HUDEP-2 (cell line): ENCODE measurements around the gene DNAJC21.
"Not testable (repeated sequence)": the region's sequence is repeated elsewhere in the genome, so short reads cannot be mapped to it uniquely, and the experiment has no call there.

Source experiments
- DNase-seq, 76 experiments: peaks; one replicate each; lab custom pipeline; 2025; ENCODE audit not compliant: unreplicated experiment in 76 of 76; lab: John Stamatoyannopoulos, UW

Gene DNAJC21

GRCh38 chr5:34919077-34919476 lies 10.3 kb upstream of the DNAJC21 start:
- DNase-seq, result no peak

GRCh38 chr5:34923256-34923655 lies 6.1 kb upstream of the DNAJC21 start:
- DNase-seq, result not testable (repeated sequence)

- peak in 47 of 76 experiments; percentile 0 to 80 (median 55) for DNase-seq
Observed at GRCh38 chr5:34923694-34924461, 5.5 kb upstream of the DNAJC21 start.

DNA sequence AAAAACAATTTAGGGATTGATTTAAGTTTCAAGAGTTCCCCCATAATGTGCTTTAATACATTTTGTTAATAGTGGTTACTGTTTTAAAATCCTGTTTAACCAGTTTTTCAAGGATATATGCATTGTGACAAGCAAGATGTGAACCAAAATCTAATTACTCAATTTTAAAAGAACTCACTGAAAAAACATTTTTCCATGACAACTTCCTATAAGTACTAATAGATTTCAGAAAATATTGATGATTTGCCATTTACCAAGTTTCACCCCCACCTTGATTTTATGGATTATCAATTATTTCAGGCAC lies 4.9 kb upstream of the DNAJC21 start:
- no peak for DNase-seq

DNA sequence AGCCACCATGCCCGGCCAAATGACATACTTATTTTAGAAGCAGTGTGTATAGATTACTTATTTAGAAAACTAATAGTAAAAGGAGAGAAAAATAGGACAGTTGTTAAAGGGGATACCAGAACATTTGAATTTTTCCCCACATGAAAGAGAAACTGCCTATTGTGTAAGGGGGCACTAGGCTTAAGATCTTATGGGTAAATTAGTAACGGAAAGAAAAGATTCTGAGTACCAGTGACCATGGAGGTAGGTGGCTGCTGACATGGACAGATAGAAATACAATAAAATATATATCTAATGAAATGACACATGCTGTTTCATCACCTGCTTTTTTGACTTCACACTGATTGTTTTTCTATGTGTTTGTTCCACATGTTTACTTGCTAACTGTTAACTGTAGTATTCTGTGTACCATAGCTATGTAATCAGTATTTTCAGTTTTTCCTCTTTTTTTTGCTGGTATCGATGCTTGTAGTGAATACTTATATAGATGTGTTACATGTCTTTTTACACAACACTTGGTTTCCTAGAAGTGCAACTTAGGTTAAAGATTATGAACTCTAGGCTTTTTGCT lies 3.0 kb upstream of the DNAJC21 start:
- DNase-seq, result no peak

- DNase-seq, result no peak
Observed at GRCh38 chr5:34927785-34928184, 1.6 kb upstream of the DNAJC21 start.

- no peak for DNase-seq
Observed at GRCh38 chr5:34928267-34928666, 1.1 kb upstream of the DNAJC21 start.

- DNase-seq, result peak in 75 of 76 experiments; percentile 11 to 85 (median 69)
Observed at GRCh38 chr5:34929720-34930461, 532 bp downstream of the DNAJC21 start.

GRCh38 chr5:34930462-34930844 lies 1.1 kb downstream of the DNAJC21 start:
- DNase-seq, result peak in 1 of 76 experiments; percentile 24

DNA sequence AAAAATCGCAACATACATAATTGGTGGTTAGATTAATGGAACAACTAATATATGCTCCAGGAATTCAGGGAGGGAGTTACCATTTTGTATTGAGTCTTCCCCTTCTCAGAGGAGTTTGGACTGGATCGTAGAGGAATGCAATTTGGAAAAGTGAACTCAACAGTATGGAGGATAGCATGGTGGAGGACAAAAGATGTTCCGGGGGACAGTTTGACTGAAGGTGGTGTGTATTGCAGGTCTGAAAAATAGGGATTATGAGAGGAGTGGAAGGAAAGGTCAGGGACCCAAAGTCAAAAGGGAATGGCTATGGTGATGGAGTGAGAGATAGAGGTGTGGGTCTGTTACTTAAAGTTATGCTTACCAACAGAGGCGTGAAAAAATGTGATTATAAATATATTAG lies 1.5 kb downstream of the DNAJC21 start:
- DNase-seq, result no peak

DNA sequence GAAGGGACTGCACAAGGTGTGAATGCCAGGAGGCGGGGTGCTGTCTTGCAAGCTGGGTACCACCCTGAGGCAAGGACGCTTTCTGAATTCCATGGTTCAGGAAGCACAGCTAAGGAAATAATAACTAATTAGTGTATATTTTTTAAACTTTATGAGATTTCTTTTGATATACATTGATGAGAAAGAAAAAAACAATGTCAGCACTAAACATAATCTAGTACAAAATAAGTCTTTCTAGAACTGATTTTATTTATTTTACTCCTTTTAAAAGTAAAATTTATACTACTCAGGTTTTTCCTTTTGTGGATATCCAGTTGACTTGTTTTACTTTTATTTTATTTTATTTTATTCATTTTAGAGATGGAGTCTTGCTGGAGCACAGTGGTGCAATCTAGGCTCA lies 3.6 kb downstream of the DNAJC21 start:
- no peak for DNase-seq

GRCh38 chr5:34941936-34942335 lies 12.6 kb downstream of the DNAJC21 start:
- no peak for DNase-seq

- DNase-seq, result no peak
Observed at GRCh38 chr5:34944044-34944443, 14.7 kb downstream of the DNAJC21 start.

GRCh38 chr5:34944460-34945047 lies 15.2 kb downstream of the DNAJC21 start:
- DNase-seq, result no peak

- DNase-seq, result no peak
Observed at GRCh38 chr5:34957321-34957720, 28.0 kb downstream of the DNAJC21 start.

DNA sequence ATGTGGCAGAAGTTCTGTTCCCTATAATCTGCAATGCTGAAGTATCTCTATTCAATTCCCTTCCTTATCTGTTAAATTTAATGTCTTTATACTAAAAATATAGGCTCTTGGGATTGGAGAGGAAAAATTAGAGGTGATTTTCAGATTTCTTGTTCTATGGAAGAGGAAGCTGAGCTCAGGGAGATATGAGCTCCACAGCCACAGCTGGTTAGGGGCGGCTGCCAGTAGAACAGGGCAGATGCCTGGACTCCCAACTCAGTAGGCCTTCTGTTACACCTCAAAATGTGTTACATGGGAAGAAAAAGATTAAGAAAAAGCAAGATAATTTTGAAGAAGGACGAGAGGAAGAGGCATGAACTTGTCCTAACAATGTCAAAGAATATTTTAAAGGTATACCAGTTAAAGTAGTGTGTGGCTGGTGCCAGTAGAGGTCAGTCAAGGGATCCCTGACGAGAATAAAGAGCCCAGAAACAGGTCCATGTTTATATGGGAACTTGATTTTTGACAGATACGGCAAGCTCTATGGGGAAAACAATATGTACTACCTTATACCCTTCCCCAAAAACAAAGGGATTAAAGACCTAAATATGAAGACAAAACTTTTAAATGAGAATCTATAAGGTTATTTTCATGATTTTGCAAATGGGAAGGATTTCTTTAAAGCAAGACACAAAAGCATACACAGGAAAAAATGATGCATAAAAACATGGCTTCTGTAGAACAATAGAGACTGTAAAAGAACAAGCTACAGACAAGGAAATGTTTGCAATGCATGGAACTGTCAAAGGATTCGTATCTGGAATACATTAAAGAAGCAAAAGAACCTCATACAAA lies 28.7 kb downstream of the DNAJC21 start:
- DNase-seq, result peak in 10 of 76 experiments; percentile 3 to 22 (median 8)

DNA sequence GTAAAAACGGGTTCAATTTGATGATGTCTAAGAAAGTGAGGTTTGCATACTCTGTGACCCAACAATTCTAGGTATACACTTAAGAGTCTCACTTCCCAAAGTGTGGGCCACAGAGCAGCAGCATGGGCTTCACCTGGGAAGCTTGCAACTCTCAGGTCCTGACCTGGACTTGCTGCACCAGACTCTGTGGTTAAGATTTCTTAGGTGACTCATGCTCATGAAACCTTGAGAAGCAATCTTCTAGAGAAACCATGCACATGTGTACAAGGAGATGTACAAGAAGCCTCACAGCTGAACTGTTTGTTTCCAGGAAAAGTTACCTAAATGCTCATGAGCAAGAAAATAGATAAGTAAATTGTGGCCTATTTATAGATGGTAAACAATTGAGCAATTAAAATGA lies 30.0 kb downstream of the DNAJC21 start:
- no peak for DNase-seq

GRCh38 chr5:34967540-34967939 lies 38.2 kb downstream of the DNAJC21 start:
- DNase-seq, result no peak

DNA sequence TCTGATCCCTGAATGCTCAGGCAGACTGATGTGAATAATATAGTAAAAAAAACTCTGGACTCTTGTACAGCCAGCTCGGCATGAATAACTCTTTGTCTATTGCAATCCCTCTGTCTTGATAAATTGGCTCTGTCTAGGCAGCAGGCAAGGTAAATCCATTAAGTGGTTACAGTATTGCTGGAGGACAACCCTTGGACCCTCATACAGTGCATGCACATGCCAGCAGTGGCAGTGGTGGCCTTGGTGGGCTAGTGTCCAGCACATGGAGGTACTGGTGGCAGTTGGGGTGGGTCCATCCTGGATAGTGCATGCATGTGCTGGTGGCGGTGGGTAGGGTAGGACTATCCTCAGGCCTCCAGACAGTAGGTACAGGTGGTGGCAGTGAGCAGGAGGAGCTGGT lies 38.9 kb downstream of the DNAJC21 start:
- no peak for DNase-seq

DNA sequence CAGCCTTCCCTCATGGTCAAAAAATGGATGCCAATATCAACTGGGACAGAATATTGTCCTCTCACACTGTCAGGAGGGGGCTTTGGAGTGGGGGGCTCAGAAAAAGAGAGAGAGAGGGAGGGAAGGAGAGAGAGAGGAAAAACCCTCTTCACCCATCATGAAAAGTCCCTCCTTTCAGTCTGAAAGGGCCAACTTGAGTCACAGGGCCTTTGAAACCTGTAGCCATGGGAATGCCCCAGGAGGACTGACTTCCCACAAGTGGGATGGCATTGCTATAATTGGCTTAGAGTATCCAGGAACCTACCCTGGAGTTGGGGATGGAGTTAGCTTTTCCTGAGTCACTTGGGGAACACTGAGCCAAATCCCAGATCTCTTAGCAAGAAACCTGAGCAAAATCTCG lies 41.2 kb downstream of the DNAJC21 start:
- no peak for DNase-seq

DNA sequence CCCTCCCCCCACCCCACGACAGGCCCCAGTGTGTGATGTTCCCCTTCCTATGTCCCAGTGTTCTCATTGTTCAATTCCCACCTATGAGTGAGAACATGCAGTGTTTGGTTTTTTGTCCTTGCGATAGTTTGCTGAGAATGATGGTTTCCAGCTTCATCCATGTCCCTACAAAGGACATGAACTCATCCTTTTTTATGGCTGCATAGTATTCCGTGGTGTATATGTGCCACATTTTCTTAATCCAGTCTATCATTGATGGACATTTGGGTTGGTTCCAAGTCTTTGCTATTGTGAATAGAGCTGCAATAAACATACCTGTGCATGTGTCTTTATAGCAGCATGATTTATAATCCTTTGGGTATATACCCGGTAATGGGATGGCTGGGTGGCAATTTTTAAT lies 42.3 kb downstream of the DNAJC21 start:
- DNase-seq, result not testable (repeated sequence)
